Urinary bladder (tissue), 4 donors: ENCODE data around the gene PNMA8C. TPM values are rescaled to one million over a fixed set of nuclear protein-coding genes. Genes with fewer than 3 reads are reported as not detected.
"Not testable (repeated sequence)": the region's sequence is repeated elsewhere in the genome, so short reads cannot be mapped to it uniquely, and the experiment has no call there.

ENCODE experiments used
- DNase-seq: peaks from one replicate; pipeline ENCODE4 v3.0.0-alpha.2; 2015; ENCODE audit errors: extremely low spot score
- H3K27ac ChIP-seq: one replicate; pipeline ENCODE4 v1.5.1; 2013; ENCODE audit warnings: low read depth, mild to moderate bottlenecking, moderate library complexity
- H3K36me3 ChIP-seq: one replicate; pipeline ENCODE4 v1.6.1; 2013; ENCODE audit warnings: mild to moderate bottlenecking, moderate library complexity; ENCODE audit not compliant: insufficient read depth
- H3K4me1 ChIP-seq: one replicate; pipeline ENCODE4 v1.6.1; 2013; ENCODE audit warnings: mild to moderate bottlenecking, moderate library complexity; ENCODE audit not compliant: insufficient read depth
- H3K4me3 ChIP-seq: one replicate; pipeline ENCODE4 v1.5.1; 2013; ENCODE audit warnings: low read depth, low read length
- WGBS: extraction: QIAGEN DNeasy Blood & Tissue Kit; methylation state at CpG from one replicate; pipeline ENCODE4 v1.1.7; 2013; 5-methylcytosine and 5-hydroxymethylcytosine counted together
- polyA plus RNA-seq: library from polyadenylated mRNA; stranded (reverse); fragments of 200-250 nt; gene quantifications from one replicate; pipeline ENCODE4 v1.2.3, GENCODE V29; 2013
- total RNA-seq: library from RNA; depleted of rRNA; stranded (reverse); fragments of >200 nt; gene quantifications from one replicate; pipeline ENCODE4 v1.2.3, GENCODE V29; 2014
- donor health status: healthy with polysubstance abuse.
- donor health status: healthy.

The PNMA8C gene
- total and polyA plus RNA-seq, 2 donors = 0.68 to 1.6 TPM

GRCh38 chr19:46384396-46384795 is 44.3 kb downstream of the PNMA8C start:
- WGBS = 68% methylated on average over 11 of the region's 11 CpGs
- no peak for DNase-seq
- H3K4me1 ChIP-seq = no peaks in the 10 kb centered on the region
- no peak overlapping the region for H3K4me3 ChIP-seq
- H3K36me3 ChIP-seq = peaks cover 7% of the 10 kb centered on the region
- H3K27ac ChIP-seq = no peak overlapping the region

- no peak for DNase-seq
- H3K4me3 ChIP-seq = no peak overlapping the region
These were observed 44.9 kb downstream of the PNMA8C start for GRCh38 chr19:46383846-46384245.

GRCh38 chr19:46383171-46383815 is 45.4 kb downstream of the PNMA8C start:
- no peak overlapping the region for H3K4me3 ChIP-seq
- peaks cover 3% of the 10 kb centered on the region for H3K36me3 ChIP-seq
- 85% methylated on average over 22 of the region's 23 CpGs for WGBS
- no peak for DNase-seq
- no peak overlapping the region for H3K27ac ChIP-seq
- H3K4me1 ChIP-seq = no peaks in the 10 kb centered on the region

More at GRCh38 chr19:46383846-46384245, 44.9 kb downstream of the PNMA8C start:
- H3K36me3 ChIP-seq = peaks cover 6% of the 10 kb centered on the region
- H3K27ac ChIP-seq = no peak overlapping the region
- 82% methylated on average over 7 of the region's 7 CpGs for WGBS
- H3K4me1 ChIP-seq = no peaks in the 10 kb centered on the region

DNA sequence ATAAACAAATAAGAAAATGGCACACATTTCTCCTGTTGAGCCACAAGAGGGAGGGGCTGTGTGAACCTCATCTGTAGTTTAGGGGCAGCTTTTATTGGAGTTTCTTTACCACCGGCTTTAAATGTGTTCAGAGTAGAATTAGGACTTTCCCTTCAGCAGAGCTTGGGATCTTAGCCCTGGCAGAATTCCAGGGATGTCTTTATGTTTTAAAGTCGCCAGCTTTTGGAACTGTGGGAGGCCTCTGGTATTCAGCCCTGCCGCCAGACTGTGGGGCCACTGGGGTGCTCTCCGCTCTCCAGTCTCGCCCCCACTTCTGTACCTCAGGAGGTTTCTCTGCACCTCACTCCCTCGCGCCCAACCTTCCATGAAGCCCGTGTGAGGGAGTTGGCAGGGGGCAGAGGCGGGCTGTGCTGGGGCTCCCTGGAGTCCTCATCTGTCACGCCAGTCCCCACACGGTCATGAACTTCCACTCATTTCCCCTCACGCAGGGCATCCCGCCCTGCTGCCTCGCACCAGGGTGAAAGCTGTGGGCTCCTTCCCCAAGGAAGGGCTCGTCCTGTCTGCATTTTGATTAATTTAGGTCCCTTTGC is 46.9 kb downstream of the PNMA8C start:
- no peaks in the 10 kb centered on the region for H3K36me3 ChIP-seq
- no peak overlapping the region for H3K4me3 ChIP-seq
- WGBS = 84% methylated on average over 15 of the region's 15 CpGs
- no peaks in the 10 kb centered on the region for H3K4me1 ChIP-seq
- DNase-seq = no peak
- no peak overlapping the region for H3K27ac ChIP-seq

GRCh38 chr19:46381346-46381745 is 47.4 kb downstream of the PNMA8C start:
- Histone ChIP-seq H3K27ac (no peak overlapping the region), H3K36me3 (no peaks in the 10 kb centered on the region)

GRCh38 chr19:46380690-46381089 is 48.0 kb downstream of the PNMA8C start:
- Histone ChIP-seq H3K4me3 (no peak overlapping the region), H3K36me3 (no peaks in the 10 kb centered on the region), H3K27ac (no peak overlapping the region), H3K4me1 (no peaks in the 10 kb centered on the region)
- 94% methylated on average over 2 of the region's 2 CpGs for WGBS
- DNase-seq = no peak

More at GRCh38 chr19:46381346-46381745, 47.4 kb downstream of the PNMA8C start:
- over 99% methylated on average over 2 of the region's 2 CpGs for WGBS
- Histone ChIP-seq H3K4me3 (no peak overlapping the region), H3K4me1 (no peaks in the 10 kb centered on the region)
- DNase-seq = no peak

DNA sequence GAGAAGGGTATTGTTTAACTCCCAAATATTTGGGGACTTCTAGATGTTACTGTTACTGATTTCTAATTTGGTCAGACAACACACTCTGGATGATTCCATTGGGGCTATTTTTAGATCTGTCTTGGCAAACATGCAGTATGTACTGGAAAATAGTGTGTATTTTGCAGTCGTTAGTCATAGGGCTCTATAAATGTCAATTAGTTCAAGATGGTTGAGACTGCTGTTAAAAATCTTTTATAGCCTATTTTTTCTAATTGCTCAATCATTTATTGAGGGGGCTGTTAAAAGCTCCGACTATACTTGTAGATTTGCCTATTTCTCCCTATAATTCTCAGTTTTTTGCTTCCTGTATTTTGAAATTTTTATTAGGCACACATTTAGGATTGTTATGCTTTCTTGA is 50.5 kb downstream of the PNMA8C start:
- H3K27ac ChIP-seq = no peak overlapping the region
- 17% methylated on average over 2 of the region's 2 CpGs for WGBS
- H3K4me1 ChIP-seq = no peaks in the 10 kb centered on the region
- no peak for DNase-seq
- H3K36me3 ChIP-seq = no peaks in the 10 kb centered on the region
- H3K4me3 ChIP-seq = no peak overlapping the region

DNA sequence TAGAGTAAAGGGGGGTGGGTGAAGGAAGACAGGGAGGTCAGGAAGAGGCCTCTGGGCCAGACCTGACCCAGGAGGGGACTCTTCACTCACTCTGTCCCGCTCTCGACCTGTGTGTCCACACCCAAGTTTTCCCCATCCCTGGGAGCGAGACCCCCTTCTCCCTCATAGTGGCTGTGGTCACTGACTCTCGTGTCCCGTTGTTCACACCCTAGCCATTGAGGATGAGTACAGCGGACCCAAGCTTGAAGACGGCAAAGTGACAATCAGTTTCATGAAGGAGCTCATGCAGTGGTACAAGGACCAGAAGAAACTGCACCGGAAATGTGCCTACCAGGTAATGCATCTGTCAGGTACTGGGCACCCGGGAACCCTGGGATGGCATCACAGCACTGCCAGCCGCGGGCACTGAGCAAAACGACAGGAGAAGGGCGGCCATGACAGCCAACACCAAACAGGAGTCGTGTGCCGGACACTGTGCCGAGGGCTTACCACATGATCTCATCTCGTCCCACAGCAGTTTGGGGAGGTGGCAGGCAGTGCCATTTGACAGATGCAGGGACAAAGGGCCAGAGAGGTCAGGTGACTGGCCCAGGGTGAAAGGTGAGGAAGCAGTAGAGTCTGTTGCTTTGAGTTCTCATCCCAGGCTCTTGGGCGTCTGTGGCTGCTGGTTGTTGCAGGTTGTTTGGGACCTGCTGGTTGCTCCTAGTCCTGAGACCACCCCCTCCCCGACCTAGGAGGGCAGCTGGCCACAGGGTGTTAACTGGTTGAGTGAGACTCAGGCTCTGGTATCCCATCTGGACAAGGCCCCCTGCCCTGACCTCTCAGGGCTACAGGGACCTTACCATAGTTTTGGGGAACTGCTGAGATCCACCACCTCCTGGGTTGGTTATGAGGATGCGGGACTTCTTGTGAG is 52.2 kb downstream of the PNMA8C start:
- Histone ChIP-seq H3K4me1 (no peaks in the 10 kb centered on the region), H3K36me3 (no peaks in the 10 kb centered on the region), H3K4me3 (no peak overlapping the region), H3K27ac (no peak overlapping the region)
- no peak for DNase-seq
- 95% methylated on average over 20 of the region's 20 CpGs for WGBS

DNA sequence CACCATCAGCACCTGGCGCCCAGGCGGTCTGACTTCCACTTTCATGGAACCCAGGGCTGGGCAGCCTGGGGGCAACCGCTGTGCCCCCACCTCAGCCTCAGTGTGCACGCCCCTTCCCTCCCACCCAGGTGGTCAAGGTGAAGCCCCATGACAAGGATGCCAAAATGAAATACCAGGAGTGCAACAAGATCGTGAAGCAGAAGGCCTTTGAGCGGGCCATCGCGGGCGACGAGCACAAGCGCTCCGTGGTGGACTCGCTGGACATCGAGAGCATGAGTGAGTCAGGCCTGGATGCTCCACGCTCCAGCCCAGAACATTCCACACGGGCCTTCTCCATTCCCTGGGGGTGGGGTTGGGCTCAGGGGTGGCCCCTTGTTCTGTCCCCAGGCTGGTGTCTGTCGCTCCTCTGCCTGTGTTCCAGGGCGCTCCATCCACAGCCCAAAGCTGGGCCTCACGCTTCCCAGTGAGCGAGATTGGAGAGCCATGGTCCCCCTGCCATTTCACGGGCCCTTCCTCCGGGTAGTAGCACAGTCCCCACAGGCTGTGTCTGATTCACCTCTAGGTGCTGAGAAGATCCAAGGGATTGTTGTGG is 53.2 kb downstream of the PNMA8C start:
- WGBS = 93% methylated on average over 22 of the region's 22 CpGs
- H3K27ac ChIP-seq, H3K4me1 ChIP-seq, H3K36me3 ChIP-seq, DNase-seq, H3K4me3 ChIP-seq: not testable (repeated sequence)

Other genes with a start within 250 kb of the PNMA8C start
- gene IGFL1, start 199.2 kb downstream of the PNMA8C start, total RNA-seq = not detected
- gene IGFL1, start 199.2 kb downstream of the PNMA8C start, polyA plus RNA-seq = 0.11 TPM
- 41.0 TPM for gene HIF3A, start 131.9 kb downstream of the PNMA8C start, total RNA-seq
- 186 TPM for gene HIF3A, start 131.9 kb downstream of the PNMA8C start, polyA plus RNA-seq
- 30.7 TPM for gene PPP5C, start 81.8 kb downstream of the PNMA8C start, total RNA-seq
- gene PPP5C, start 81.8 kb downstream of the PNMA8C start, polyA plus RNA-seq = 44.5 TPM
- gene CCDC8, start 15.4 kb downstream of the PNMA8C start, total RNA-seq = 42.6 TPM
- 20.4 TPM for gene CCDC8, start 15.4 kb downstream of the PNMA8C start, polyA plus RNA-seq
- gene PNMA8A, start 42.6 kb upstream of the PNMA8C start, total RNA-seq = 14.3 TPM
- gene PNMA8A, start 42.6 kb upstream of the PNMA8C start, polyA plus RNA-seq = 16.3 TPM
- gene PNMA8B, start 66.9 kb upstream of the PNMA8C start, total RNA-seq = 4.0 TPM
- gene PNMA8B, start 66.9 kb upstream of the PNMA8C start, polyA plus RNA-seq = 2.8 TPM
- gene CALM3, start 172.4 kb upstream of the PNMA8C start, total RNA-seq = 121 TPM
- 309 TPM for gene CALM3, start 172.4 kb upstream of the PNMA8C start, polyA plus RNA-seq
- 2.6 TPM for gene PTGIR, start 196.2 kb upstream of the PNMA8C start, total RNA-seq
- gene PTGIR, start 196.2 kb upstream of the PNMA8C start, polyA plus RNA-seq = 4.0 TPM
- gene GNG8, start 207.3 kb upstream of the PNMA8C start, total RNA-seq = not detected
- not detected for gene GNG8, start 207.3 kb upstream of the PNMA8C start, polyA plus RNA-seq
- 20.0 TPM for gene DACT3, start 232.2 kb upstream of the PNMA8C start, total RNA-seq
- 78.9 TPM for gene DACT3, start 232.2 kb upstream of the PNMA8C start, polyA plus RNA-seq